HEK293T (cell line): ENCODE measurements around the gene LEPR.

Experiments used
- CTCF ChIA-PET: fragments of 350-600 bp; formaldehyde crosslinking; extraction: SDS; loops from one replicate; lab custom pipeline; 2021; ENCODE audit warnings: antibody characterized with exemption, inconsistent platforms; lab: Yijun Ruan, JAX
- POLR2A ChIA-PET: fragments of 350-600 bp; formaldehyde crosslinking; extraction: SDS; loops from one replicate; lab custom pipeline; 2020; ENCODE audit warnings: antibody characterized with exemption, inconsistent platforms; lab: Yijun Ruan, JAX
- DNase-seq: peaks from one replicate; pipeline ENCODE4 v3.0.0; 2012; ENCODE audit warnings: mixed read lengths; ENCODE audit errors: extremely low spot score
- ARNT ChIP-seq: fragments of 450-650 bp; IDR thresholded peaks from 2 replicates; pipeline ENCODE4 v1.6.1; 2017; ENCODE audit warnings: mild to moderate bottlenecking
- BHLHE40 ChIP-seq: fragments of 450-650 bp; IDR thresholded peaks from 2 replicates; pipeline ENCODE4 v1.6.1; 2016; ENCODE audit warnings: mild to moderate bottlenecking, moderate library complexity, borderline replicate concordance
- CTBP1 ChIP-seq: fragments of 450-650 bp; IDR thresholded peaks from 2 replicates; pipeline ENCODE4 v1.6.1; 2016; ENCODE audit warnings: borderline replicate concordance
- ELF4 ChIP-seq: fragments of 450-650 bp; IDR thresholded peaks from 2 replicates; pipeline ENCODE4 v1.6.1; 2017; ENCODE audit warnings: antibody characterized with exemption
- FOXA1 ChIP-seq: fragments of 450-650 bp; IDR thresholded peaks from 2 replicates; pipeline ENCODE4 v1.6.1; 2016; ENCODE audit warnings: mild to moderate bottlenecking
- FOXK2 ChIP-seq: fragments of 450-650 bp; IDR thresholded peaks from 2 replicates; pipeline ENCODE4 v1.6.1; 2016; ENCODE audit warnings: mild to moderate bottlenecking
- FOXM1 ChIP-seq: fragments of 450-650 bp; IDR thresholded peaks from 2 replicates; pipeline ENCODE4 v1.6.1; 2017; ENCODE audit warnings: mild to moderate bottlenecking, borderline replicate concordance
- HDGF ChIP-seq: fragments of 450-650 bp; IDR thresholded peaks from 2 replicates; pipeline ENCODE4 v1.6.1; 2017; ENCODE audit warnings: antibody characterized with exemption, borderline replicate concordance
- L3MBTL2 ChIP-seq: fragments of 450-650 bp; conservative IDR thresholded peaks from 2 replicates; pipeline ENCODE4 v1.6.1; 2016; ENCODE audit warnings: mild to moderate bottlenecking
- LEF1 ChIP-seq: fragments of 450-650 bp; IDR thresholded peaks from 2 replicates; pipeline ENCODE4 v1.6.1; 2017; ENCODE audit warnings: mild to moderate bottlenecking, borderline replicate concordance
- NFRKB ChIP-seq: fragments of 450-650 bp; IDR thresholded peaks from 2 replicates; pipeline ENCODE4 v1.6.1; 2016; ENCODE audit warnings: mild to moderate bottlenecking, moderate library complexity
- PKNOX1 ChIP-seq: fragments of 450-650 bp; IDR thresholded peaks from 2 replicates; pipeline ENCODE4 v1.6.1; 2016
- SP1 ChIP-seq: fragments of 450-650 bp; IDR thresholded peaks from 2 replicates; pipeline ENCODE4 v1.6.1; 2017
- SUZ12 ChIP-seq: fragments of 450-650 bp; IDR thresholded peaks from 2 replicates; pipeline ENCODE4 v1.6.1; 2016; ENCODE audit warnings: mild to moderate bottlenecking
- TARDBP ChIP-seq: fragments of 450-650 bp; IDR thresholded peaks from 2 replicates; pipeline ENCODE4 v1.6.1; 2016
- ZNF384 ChIP-seq: fragments of 450-650 bp; IDR thresholded peaks from 2 replicates; pipeline ENCODE4 v1.6.1; 2016

The LEPR gene, protein sequence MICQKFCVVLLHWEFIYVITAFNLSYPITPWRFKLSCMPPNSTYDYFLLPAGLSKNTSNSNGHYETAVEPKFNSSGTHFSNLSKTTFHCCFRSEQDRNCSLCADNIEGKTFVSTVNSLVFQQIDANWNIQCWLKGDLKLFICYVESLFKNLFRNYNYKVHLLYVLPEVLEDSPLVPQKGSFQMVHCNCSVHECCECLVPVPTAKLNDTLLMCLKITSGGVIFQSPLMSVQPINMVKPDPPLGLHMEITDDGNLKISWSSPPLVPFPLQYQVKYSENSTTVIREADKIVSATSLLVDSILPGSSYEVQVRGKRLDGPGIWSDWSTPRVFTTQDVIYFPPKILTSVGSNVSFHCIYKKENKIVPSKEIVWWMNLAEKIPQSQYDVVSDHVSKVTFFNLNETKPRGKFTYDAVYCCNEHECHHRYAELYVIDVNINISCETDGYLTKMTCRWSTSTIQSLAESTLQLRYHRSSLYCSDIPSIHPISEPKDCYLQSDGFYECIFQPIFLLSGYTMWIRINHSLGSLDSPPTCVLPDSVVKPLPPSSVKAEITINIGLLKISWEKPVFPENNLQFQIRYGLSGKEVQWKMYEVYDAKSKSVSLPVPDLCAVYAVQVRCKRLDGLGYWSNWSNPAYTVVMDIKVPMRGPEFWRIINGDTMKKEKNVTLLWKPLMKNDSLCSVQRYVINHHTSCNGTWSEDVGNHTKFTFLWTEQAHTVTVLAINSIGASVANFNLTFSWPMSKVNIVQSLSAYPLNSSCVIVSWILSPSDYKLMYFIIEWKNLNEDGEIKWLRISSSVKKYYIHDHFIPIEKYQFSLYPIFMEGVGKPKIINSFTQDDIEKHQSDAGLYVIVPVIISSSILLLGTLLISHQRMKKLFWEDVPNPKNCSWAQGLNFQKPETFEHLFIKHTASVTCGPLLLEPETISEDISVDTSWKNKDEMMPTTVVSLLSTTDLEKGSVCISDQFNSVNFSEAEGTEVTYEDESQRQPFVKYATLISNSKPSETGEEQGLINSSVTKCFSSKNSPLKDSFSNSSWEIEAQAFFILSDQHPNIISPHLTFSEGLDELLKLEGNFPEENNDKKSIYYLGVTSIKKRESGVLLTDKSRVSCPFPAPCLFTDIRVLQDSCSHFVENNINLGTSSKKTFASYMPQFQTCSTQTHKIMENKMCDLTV

GRCh38 chr1:65420590-65421350 is at the start of gene LEPR, which contains the start of gene LEPROT:
Gene LEPR, plus strand, starts transcription at chr1:65420668. Its CDS starts 144,898 bp downstream, at chr1:65565566.
Gene LEPROT, plus strand, starts transcription at chr1:65420668. Its CDS starts 57 bp downstream, at chr1:65420725.
- ChIA-PET CTCF (interaction anchor here (1.0 kb wide), 1 partner anchor 10 kb away, joined by 3 read pairs; no protein-coding TSS in a partner anchor), POLR2A (interaction anchor here (0.6 to 1.4 kb wide), 5 partner anchors 28 to 166 kb away, joined by 3 to 11 read pairs (median 3); no protein-coding TSS in a partner anchor)
- no peak for DNase-seq

GRCh38 chr1:65371544-65371943 is 48.9 kb upstream of the LEPR start:
- CTCF ChIA-PET, result no interaction called here
- no peak for DNase-seq
- POLR2A ChIA-PET, result no interaction called here
- TF ChIP-seq FOXA1 (no peak), BHLHE40 (no peak), ELF4 (no peak), ZNF384 (no peak), LEF1 (no peak), NFRKB (no peak), FOXM1 (no peak), TARDBP (no peak), FOXK2 (no peak), SP1 (no peak)

More at GRCh38 chr1:65420590-65421350, at the start of gene LEPR, which contains the start of gene LEPROT:
- TF ChIP-seq BHLHE40 (no peak), HDGF (no peak; the same call in 1 of the 2 replicates), SUZ12 (no peak), CTBP1 (peak; percentile 9; the same call in 1 of the 2 replicates), ARNT (no peak), SP1 (no peak), PKNOX1 (no peak), FOXM1 (no peak; the same call in 1 of the 2 replicates), NFRKB (no peak), TARDBP (no peak), FOXK2 (no peak), L3MBTL2 (peak; percentile 73), FOXA1 (no peak), ELF4 (peak; percentile 71; the same call in 1 of the 2 replicates), ZNF384 (no peak), LEF1 (no peak)

GRCh38 chr1:65372557-65372956 is 47.9 kb upstream of the LEPR start:
- CTCF ChIA-PET, result no interaction called here
- DNase-seq, result no peak
- TF ChIP-seq HDGF (no peak), LEF1 (no peak), NFRKB (no peak), ARNT (no peak), BHLHE40 (no peak), SP1 (no peak), ELF4 (no peak), TARDBP (no peak), PKNOX1 (no peak), ZNF384 (no peak), FOXK2 (no peak), FOXA1 (no peak), L3MBTL2 (no peak), SUZ12 (no peak), CTBP1 (no peak), FOXM1 (no peak)
- POLR2A ChIA-PET, result no interaction called here

DNA sequence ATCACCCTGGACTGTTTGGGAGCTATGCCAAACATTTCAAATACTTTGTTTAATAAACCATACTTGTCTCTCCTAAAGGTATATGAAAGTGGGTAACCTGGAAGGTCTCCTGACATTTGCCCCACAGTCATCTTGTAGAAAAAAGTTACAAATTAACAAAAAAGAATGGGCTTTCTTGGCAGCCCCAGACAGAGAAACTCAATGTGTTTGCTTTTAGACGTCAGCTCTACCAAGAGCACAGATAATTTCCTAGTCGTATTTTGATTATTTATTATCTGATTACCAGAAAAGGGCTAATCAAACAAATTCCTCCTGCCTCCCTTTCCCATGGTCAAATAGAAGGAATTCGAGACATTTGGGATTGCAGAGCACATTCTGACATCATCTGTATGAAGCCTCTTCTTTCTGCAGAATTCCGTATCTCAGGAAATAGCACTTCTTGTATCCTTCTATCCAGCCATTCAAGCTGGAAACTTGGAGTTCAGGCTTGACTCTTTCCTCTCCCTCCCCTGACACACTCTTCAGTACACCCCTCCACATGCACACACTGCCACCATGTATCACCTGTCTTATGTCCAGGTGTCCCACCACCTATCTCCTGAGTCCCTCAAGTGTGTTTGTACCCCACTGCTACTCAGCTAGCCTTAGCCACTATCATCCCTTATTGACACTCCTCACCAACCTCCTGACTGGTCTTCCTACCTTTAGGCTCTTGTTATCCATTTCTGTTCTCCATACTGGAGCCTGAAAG is 42.8 kb upstream of the LEPR start:
- no peak for TF ChIP-seq BHLHE40
- no peak for TF ChIP-seq L3MBTL2
- TF ChIP-seq LEF1, result no peak
- no peak for DNase-seq
- CTCF ChIA-PET, result no interaction called here
- POLR2A ChIA-PET, result no interaction called here
